G401 (cell line): Measurements from ENCODE around the gene ZC3H14. TPM values are rescaled to one million over a fixed set of nuclear protein-coding genes. Genes with fewer than 3 reads are reported as not detected.

ENCODE experiments used
- DNase-seq: peaks from one replicate; pipeline ENCODE4 v3.0.0-alpha.2; 2015; ENCODE audit warnings: low spot score
- in situ Hi-C: cut with HindIII; loops from 2 replicates; pipeline ENCODE4 v1.10.0; 2016; ENCODE audit warnings: low sequenced_read_pairs, mixed read lengths
- total RNA-seq: library from RNA; depleted of rRNA; stranded (reverse); fragments of >200 nt; shearing (Covaris generic); gene quantifications from 2 replicates; pipeline ENCODE4 v1.2.3, GENCODE V29; 2014

ZC3H14 gene
- total RNA-seq, 1 experiment from 2014 or later: 98.7 TPM

DNA sequence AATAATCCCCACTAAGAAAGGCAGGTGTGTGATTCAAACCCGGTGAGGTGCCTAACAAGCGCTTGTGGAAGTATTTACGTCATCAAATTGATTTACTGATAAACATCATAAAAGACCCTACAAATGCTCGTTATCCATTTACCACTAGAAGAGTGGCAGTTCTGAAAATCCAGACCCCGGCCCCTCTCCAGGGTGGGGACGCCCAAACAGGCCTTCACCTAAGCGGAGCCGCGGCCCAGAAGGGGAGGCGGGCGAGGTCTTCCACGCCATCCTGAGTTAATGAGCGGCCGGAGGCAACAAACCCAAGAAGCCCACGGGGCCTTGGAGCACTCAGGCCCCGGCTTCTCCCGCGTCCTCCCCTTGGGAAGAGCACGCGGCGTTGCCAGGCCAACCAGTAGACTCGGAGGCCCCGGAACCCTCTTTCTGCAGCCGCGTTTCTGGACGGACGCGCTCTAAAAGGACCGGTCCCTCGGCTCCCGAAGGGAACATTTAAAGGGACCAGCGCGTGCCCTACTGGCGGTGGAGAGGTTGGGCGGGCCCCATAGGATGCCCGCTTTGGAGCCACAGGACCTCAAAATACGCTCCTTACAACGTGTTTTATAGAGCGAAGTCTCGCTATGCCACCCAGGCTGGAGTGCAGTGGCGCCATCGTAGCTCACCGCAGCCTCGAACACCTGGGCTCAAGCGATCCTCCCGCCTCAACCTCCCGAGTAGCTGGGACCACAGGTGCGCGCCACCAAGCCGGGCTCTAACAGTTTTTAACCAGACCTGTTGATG is 11.6 kb upstream of the ZC3H14 start:
- DNase-seq: peak; percentile 89

DNA sequence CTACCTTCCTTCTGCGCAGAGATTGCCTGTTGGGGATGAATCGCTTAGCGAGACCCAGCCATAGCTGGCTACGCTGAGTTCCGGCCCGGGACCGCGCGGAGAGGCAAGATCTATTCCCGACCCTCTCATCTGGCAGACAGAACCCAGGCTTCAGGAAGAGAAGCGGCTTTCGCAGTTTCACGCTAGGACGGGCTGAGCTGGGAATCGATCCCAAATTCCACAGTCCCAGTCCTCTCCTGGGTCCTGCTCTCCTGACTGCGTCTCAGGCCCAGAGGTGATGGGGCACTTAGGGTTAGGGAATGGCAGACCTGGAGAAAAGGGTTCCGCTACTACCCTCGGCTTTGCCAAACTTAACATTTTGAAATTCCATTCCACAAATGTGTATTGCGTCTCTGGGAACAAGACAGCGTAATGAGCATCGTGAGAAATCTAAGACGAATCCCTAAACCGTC is 10.8 kb upstream of the ZC3H14 start:
- in situ Hi-C loops: no loop called here
- peak; percentile 52 for DNase-seq

More for the DNA sequence above, 11.6 kb upstream of the ZC3H14 start:
- in situ Hi-C loops: no loop called here

DNA sequence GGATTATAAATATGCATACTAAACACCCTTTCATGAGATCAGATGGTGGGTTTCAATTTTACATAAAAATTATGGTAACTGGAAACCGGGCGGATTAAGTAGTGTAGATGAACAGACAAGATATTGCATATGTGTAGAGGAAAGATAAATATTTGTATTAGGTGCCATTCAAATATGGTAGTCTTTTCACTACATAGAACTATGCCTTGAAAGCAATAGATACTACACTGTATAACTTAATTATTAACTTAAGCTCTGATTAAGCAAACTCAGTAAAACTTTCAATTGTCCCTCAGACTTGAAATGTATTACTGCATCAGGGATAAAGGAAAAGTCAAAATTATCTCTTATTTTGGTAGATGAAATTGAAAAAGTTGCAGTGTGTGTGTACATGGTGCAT is 10.0 kb upstream of the ZC3H14 start:
- no peak for DNase-seq

DNA sequence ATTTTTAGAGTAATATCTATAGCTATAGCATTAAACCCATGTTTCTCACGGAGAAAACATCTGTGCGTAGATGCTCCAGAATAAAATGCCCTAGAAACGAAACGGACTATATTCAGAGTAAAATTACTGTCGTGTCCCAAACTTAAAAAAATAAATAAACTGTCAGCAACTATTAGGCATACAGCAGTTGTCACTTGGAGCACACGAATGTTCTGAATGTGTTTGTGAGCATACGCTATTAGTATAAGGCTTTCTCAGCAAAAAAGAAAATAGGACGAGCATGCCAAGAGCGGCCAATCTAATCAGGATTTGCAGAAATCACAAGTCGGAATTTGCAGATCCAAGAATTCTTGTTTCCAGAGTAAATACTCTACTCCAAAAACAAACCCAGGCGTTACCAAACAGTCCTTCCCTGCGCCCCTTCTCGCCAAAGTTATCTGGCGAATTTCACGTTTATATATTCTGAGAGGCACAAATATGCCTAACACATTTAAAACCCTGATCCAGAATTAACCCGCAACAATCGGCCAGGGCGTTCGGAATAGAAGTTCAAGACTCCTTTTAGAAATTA is 8.9 kb upstream of the ZC3H14 start:
- in situ Hi-C loops: no loop called here

More for the DNA sequence above, 10.0 kb upstream of the ZC3H14 start:
- in situ Hi-C loops: no loop called here

DNA sequence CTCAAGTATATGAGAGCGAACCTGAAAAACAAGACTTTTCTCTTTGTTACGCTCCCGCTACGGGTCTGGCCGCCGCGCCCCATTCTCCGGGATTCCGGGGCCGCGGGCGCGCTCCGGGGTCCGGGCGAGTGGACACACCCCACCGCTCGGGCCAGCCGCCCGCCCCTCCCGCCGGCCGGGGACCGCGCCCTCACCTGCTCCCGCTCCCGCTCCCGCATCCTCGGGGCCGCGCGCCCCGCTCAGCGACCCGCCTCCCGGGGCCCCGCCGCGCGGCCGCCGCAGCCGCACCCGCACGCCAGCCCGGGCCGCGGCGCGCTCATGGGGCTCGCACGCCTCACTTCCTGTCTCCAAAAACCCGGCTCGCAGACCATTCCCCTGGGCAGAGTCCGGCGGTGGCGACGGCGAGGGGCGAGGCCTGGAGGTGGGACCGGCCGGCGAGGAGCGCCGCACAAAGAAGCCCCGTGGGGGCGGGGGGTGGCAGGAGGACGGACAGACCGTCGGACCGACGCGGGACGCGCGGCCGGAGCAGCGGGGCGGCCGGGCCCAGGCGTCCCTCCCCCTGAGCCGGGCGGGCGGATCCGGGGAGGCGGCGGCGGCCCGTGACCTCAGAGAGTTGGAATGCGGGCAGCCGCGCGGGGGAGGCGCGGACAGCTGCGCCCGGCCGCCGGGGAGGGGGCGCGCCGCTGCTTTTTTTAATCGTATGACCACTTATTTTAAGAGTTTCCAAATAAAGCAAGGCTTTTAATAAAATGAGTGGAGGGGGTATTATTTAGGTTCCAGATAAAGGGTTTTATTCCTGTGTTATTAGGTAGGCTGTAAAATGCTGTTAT is 8.2 kb upstream of the ZC3H14 start, which contains the start of gene PTPN21:
TSS of gene PTPN21 (minus strand) at position 551 of the 830 bp plus-strand sequence. CDS start 4,590 bp downstream, outside the sequence.
- in situ Hi-C loops: no loop called here
- peak; percentile 48 for DNase-seq

More for the DNA sequence above, 8.9 kb upstream of the ZC3H14 start:
- DNase-seq: peak; percentile 50

DNA sequence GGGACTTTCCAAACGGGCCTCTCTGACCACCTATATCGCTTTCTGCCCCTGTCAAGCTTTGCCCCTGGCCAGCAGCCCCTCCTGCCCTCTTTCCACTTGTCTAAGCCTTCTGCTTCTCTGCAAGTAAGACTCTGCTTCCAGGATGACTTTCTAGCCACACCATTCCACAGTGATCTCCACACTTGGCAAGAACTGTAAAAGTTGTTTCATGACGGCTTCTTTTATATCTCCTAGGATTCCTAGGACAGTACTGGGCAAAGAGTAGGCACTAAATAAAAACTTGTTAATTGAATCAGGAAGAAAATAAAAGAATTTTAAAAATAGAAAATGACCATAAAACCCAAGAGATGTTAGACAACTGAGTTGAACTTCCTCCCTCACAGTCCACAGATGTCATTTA is 6.3 kb upstream of the ZC3H14 start:
- no peak for DNase-seq
- in situ Hi-C loops: no loop called here

DNA sequence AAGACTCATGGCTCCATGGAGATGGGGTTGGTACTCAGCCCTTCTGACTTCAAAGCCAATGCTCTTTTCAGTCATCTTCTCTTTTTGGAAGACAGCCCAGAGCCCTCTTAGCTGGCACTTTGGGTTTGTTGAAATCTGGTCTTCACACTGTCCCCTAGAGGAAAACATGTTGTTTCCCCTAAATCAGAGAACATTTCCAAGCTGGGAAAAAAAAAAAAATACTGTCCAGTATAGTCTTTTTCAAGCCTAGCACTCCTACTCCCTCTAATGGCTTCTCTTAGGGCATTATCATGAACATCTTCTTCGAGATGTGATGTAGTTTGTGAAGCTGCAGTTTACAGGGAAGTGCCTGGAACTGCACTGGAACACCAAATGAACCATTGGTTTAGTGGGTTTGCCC is 3.0 kb upstream of the ZC3H14 start:
- in situ Hi-C loops: no loop called here
- DNase-seq: peak; percentile 50

DNA sequence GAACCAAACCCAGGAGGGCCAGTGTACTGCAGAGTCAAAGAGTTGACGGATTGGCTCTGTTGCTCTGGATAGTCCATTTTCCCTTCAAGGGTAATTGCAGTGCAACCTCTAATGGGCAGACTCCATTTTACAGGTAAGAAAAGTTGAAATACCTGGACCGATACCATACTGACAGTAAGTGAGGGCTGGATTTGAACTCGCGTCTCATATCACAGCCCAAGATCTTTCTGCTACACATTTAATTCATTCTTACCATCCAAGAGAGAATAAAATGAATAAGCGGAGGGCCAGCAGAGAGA is 356 bp upstream of the ZC3H14 start:
- in situ Hi-C loops: no loop called here
- DNase-seq: no peak

DNA sequence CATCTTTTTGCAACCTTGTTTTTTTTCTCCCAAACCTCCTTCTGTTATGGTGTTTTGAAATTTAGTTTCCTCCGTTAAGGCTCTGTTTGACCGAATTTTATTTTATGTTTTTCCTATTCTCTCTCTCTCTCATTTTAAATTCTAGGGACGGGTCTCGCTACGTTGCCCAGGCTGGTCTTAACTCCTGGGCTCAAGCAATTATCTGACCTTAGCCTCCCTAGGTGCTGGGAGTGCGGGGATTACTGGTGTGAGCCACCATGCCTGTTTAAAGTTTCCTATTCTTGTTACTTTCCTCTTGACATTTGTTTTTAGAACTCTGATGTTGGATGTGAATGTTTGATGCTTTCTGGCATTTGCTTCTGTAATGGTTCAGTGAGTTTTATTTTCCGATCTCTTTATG is 1.0 kb downstream of the ZC3H14 start:
- no peak for DNase-seq
- in situ Hi-C loops: no loop called here

DNA sequence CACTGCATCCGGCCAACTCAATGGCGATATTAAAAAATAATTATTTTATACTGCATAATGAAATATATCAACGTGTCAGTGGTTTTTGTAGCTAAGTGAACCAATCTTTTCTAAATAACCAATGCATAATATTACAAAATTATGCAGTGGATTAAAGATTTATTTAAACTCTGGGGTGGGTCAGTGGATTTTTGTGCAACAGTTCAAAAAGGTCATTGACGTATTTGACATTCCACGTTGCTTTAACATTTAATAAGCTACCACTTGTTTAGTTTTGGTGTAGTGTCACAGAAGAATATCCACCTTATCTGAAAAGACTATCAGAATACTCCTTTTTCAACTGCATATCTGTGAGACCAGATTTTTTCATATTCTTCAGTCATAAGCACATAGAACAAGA is 2.6 kb downstream of the ZC3H14 start:
- in situ Hi-C loops: no loop called here
- DNase-seq: no peak

DNA sequence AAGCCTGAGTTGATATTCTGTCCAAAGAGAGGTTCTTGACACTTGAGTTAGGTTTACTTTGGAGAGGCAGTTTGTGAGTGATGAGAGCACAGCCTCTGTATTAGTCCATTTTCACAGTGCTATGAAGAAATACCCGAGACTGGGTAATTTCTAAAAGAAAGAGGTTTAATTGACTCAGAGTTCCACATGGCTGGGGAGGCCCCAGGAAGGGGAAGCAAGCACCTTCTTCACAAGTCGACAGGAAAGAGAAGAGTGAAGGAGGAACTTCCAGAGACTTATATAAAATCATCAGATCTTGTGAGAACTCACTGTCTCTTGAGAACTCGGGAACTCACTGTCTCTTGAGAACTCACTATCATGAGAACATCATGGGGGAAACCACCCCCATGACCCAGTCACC is 5.4 kb downstream of the ZC3H14 start:
- in situ Hi-C loops: no loop called here

DNA sequence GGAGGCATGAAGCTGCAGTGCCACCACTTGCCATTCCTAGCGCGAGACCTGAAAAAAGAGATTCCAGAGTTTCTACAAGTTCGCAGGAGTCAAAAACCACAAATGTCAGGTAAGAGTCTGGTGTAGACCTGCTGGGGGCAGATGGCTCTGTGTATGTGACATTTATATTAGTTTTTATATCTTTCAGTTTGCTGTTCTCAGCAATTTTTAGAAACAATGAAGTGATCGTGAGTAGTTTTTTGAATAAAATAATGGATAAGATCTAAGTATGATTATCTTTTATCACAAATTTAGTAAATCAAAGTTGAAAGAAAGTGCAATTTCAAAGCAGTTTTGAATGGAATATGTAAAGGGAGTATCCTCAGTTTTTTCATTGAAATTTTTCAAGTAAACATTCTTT is 9.3 kb downstream of the ZC3H14 start:
- DNase-seq: no peak
- in situ Hi-C loops: no loop called here

More for the DNA sequence above, 5.4 kb downstream of the ZC3H14 start:
- DNase-seq: no peak

DNA sequence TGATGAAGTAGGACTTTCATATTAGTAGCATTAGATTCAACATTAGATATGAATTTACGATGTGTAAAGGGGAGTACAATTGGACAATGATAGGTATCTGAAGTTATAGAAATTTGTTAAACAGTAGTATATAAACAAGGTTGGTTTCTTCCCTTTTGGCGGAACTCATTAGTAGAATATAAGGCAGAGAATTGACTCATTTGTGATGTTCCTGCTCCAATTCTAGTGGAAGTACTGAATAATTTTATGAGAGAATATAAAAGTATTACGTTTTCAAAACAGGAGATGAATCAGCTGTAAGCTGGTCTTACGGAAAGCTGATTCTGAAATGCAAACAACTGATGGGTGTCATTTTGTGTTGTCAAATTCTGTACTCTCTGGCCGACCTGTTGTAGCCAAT is 13.4 kb downstream of the ZC3H14 start:
- DNase-seq: no peak
- in situ Hi-C loops: no loop called here

DNA sequence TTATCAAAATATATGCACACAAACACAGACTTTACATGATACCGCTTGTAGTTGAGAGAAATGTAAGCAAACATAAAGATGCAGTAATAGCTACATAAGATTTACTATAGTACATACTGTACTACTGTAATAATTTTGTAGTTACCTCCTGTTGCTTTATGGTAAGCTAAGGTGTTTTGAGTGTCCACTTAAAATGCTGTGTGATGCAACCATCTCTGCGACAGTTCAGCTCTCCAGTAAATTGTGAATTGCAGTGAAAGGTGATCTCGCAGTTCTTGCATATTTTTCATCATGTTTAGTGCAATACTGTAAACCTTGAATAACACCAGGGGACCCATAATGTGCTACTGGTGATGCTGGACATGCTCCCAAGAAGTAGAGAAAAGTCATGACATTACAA is 21.6 kb downstream of the ZC3H14 start:
- in situ Hi-C loops: no loop called here
- no peak for DNase-seq

DNA sequence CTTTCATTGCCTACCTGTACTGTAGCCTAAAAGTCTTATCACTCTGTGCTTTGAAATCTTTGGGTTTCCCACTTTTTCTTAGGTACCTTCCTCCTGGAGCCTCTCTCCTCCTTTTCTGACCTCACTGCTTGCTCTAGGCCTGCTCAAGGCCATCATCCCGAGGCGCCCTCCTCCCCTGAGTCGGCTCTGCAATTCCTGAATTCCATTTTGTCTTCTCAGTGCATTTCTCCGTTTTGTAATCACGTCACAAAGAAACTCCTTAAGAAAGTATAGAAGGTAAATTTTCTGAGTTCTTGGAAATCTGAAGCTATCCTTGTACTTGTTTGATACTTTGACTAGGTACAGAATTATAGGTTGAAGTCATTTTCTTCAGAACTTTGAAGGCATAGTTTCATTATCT is 25.2 kb downstream of the ZC3H14 start:
- no peak for DNase-seq
- in situ Hi-C loops: no loop called here

DNA sequence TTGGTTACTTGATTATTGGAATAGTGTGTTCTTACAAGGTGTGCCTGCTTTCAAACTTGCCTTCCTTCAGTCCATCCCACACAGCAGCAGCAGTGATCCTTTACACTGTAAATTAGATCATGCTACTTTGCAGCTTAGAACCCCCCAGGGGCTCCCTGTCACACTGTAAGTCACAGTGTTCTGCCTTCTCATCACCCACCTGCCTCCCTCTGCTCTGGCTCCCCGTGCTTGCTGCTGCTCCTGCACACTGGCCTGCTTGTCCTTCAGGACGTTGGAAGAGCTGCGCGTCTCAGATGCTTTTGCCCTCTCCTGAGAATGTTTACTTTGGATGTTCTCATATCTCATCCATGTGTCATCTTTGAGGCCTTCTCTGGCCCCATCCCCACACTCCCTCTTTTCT is 27.3 kb downstream of the ZC3H14 start:
- DNase-seq: no peak
- in situ Hi-C loops: no loop called here

DNA sequence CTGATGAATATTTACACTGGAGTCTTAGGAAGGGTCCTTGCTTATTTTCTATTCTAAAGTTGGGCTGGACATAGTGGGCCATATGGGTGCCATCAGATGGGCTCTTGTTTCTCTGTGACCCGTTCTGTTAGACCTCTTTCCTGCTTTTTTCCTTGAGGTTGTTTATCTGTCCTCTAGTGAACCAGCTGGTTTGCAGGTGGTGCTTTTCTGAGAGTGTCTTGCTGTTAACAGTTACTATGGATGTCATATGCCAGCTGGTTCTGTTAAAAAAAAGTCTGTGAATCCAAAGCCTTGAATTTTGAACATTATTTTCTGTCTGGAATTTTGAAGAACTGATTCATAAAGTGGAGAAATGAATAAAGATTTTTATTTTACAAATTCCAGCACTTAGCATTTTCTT is 29.2 kb downstream of the ZC3H14 start:
- in situ Hi-C loops: no loop called here
- DNase-seq: peak; percentile 44

DNA sequence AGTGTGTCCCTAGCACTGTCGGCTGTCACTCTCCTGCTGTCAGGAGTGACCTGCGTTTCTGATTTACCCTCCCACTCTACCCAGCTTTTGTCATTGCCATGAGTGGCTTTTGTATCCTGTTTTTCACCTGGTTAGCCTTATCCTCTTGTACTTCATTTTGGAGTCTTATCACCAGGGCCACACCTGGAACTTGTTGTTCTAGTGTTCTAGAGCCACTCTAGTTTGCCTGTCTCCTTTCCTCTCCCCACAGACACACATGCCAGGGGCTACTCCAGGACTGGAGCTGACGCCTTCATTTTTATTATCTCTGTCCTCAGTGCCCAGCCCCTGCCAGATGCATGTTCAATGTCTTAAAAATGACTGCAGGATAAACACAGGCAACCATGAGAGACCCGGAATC is 34.2 kb downstream of the ZC3H14 start:
- in situ Hi-C loops: no loop called here
- no peak for DNase-seq

DNA sequence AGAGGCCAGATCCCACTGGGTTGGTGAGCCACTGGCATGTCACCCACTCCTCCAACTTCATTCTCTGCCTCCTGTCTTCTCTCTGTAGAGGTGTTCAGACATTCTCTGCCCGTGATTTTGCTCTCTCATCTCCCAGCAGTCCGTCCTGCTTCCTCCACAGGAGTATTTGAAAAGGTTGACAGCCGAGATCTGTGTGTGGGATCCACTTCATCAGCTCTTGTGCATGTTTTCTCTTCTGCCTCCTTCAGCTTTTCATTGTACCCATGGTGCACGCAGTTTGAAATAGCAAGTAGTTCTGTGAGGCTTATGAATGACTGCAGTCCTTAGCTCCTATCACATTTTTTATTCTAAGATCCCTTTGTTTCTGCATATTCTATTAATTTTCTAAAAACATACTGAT is 34.8 kb downstream of the ZC3H14 start:
- DNase-seq: no peak
- in situ Hi-C loops: no loop called here

DNA sequence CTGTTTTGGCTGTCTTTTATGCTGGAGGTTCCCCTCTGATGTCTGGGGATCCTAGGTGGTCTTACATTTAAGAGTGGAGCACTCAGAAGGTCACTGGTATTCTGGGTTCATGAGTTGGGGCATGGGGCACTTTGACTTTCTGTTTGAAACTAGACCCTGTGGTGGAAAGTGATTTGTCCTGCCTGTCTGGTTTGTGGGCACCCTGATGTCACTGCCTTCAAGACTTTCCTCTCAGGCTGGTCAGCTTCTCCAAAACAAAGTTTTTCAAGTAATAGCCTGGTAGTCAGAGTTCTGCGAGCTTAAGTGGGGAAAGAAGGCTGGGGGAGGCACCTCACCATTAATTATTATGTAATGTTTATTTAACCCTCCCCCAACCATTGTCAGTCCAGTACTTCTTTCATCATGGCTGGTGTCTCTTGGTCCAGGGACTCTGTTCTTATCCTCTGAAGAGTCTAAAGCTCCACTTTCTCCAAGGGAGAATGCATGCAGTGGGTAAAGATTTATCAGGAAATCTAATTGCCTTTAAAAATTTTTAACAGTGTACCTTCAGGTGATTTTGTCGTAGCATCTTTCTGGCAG is 35.3 kb downstream of the ZC3H14 start:
- in situ Hi-C loops: no loop called here
- no peak for DNase-seq
